ENCODE measurements around the gene RPS25. TPM values are rescaled to one million over a fixed set of nuclear protein-coding genes. Genes with fewer than 3 reads are reported as not detected.

RPS25 gene
- total RNA-seq, 1 donor from 2014 or later = 673 TPM

DNA sequence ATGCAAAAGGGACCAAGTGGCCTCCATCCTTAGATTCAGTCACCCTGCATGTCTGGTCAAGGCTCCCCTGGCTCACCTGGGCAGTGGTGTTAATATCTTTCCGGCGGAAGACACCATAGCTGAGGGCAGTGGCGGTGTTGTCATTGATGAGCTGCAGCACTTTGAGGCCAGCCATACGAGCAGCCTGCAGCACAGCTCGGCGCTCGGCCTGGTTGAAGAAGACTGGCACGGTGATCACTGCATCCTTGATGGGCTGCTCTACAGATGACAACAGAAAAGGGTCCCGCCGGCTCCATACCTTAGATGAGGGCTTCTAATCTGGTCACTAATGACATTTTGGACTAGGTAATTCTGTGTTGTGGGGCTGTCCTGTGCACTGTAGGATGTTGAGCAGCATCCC, 36.3 kb upstream of the RPS25 start:
- no peak for DNase-seq
- H3K4me3 Mint-ChIP-seq (ENCODE audit: unreplicated experiment) = no peak overlapping the region
- peaks cover 4% of the 10 kb centered on the region for H3K36me3 Mint-ChIP-seq (ENCODE audit: unreplicated experiment)
- H3K9me3 Mint-ChIP-seq (ENCODE audit: unreplicated experiment) = peaks cover 8% of the 10 kb centered on the region
- peaks cover 8% of the 10 kb centered on the region for H3K27me3 Mint-ChIP-seq (ENCODE audit: unreplicated experiment)
- TF ChIP-seq, protein P1, sequence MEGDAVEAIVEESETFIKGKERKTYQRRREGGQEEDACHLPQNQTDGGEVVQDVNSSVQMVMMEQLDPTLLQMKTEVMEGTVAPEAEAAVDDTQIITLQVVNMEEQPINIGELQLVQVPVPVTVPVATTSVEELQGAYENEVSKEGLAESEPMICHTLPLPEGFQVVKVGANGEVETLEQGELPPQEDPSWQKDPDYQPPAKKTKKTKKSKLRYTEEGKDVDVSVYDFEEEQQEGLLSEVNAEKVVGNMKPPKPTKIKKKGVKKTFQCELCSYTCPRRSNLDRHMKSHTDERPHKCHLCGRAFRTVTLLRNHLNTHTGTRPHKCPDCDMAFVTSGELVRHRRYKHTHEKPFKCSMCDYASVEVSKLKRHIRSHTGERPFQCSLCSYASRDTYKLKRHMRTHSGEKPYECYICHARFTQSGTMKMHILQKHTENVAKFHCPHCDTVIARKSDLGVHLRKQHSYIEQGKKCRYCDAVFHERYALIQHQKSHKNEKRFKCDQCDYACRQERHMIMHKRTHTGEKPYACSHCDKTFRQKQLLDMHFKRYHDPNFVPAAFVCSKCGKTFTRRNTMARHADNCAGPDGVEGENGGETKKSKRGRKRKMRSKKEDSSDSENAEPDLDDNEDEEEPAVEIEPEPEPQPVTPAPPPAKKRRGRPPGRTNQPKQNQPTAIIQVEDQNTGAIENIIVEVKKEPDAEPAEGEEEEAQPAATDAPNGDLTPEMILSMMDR (IDR thresholded peaks at IDR 0.05; ENCODE audit: partially characterized antibody, unreplicated experiment) = no peak
- H3K27ac Mint-ChIP-seq (ENCODE audit: unreplicated experiment) = no peak overlapping the region
- H3K4me1 Mint-ChIP-seq (ENCODE audit: low read depth, unreplicated experiment) = peaks cover 10% of the 10 kb centered on the region

- no peak for DNase-seq
- H3K4me1 Mint-ChIP-seq (ENCODE audit: low read depth, unreplicated experiment) = peaks cover 7% of the 10 kb centered on the region
- no peak overlapping the region for H3K27ac Mint-ChIP-seq (ENCODE audit: unreplicated experiment)
- peaks cover 4% of the 10 kb centered on the region for H3K36me3 Mint-ChIP-seq (ENCODE audit: unreplicated experiment)
- H3K9me3 Mint-ChIP-seq (ENCODE audit: unreplicated experiment) = peaks cover 9% of the 10 kb centered on the region
- H3K4me3 Mint-ChIP-seq (ENCODE audit: unreplicated experiment) = no peak overlapping the region
- TF ChIP-seq, protein P1 (IDR thresholded peaks at IDR 0.05; ENCODE audit: partially characterized antibody, unreplicated experiment) = no peak
- peaks cover 3% of the 10 kb centered on the region for H3K27me3 Mint-ChIP-seq (ENCODE audit: unreplicated experiment)
Measured at GRCh38 chr11:119052163-119052814, 34.1 kb upstream of the RPS25 start.

DNA sequence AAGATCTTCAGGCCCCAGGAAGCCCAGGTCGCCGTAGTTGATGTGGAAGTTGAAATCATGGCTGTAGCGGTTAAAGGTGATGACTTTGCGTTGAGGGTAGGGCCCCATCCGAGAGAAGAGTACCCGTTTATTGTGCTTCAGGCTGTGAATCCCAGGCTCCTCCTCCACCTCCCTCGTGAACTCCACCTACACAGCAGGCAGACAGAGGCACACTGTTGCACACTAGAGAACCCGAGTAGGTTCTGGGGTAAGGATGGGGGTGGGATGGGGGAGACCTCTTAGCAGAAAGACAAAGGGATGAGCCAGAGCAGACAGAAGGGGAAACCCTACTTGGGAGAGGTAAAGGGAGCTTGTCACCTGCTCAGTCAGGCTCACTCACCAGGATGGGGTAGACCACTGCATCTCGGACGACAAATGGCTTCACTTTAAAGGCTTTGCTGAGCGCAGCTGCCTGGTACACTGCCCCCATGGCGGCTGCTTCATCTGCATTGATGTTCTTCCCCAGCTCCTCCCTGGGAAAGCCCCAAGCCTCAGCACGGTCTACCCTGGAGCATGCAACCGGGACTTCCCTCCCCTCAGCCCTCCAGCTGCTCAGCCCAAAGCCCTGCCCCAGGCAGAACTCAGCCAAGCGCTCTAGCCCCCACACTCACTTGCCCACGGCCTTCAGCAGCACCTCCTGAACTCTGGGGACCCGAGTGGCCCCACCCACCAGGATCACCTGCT, 33.5 kb upstream of the RPS25 start:
- peaks cover 3% of the 10 kb centered on the region for H3K27me3 Mint-ChIP-seq (ENCODE audit: unreplicated experiment)
- peaks cover 7% of the 10 kb centered on the region for H3K4me1 Mint-ChIP-seq (ENCODE audit: low read depth, unreplicated experiment)
- H3K4me3 Mint-ChIP-seq (ENCODE audit: unreplicated experiment) = no peak overlapping the region
- H3K36me3 Mint-ChIP-seq (ENCODE audit: unreplicated experiment) = peaks cover 4% of the 10 kb centered on the region
- no peak overlapping the region for H3K27ac Mint-ChIP-seq (ENCODE audit: unreplicated experiment)
- TF ChIP-seq, protein P1 (IDR thresholded peaks at IDR 0.05; ENCODE audit: partially characterized antibody, unreplicated experiment) = no peak
- no peak for DNase-seq
- peaks cover 11% of the 10 kb centered on the region for H3K9me3 Mint-ChIP-seq (ENCODE audit: unreplicated experiment)

DNA sequence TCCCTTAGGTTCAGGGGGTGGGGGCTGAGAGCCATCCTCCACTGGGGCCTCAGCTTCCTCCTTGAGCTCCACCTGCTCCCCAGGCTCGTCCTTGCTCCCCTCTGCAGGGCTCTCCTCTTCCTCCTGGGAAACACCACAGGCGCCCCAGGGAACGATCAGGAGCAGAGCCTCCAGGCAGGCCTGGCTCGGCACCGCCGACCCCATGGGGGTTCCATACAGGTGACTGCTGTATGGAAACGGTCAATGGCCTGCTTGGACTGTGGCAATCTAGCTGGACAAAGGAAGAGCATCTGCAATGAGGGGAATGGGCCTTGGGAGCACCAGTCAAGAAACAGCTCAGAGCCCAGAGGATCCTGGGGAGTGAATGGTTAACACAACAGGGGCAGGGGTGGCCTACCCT, 30.9 kb upstream of the RPS25 start:
- Mint-ChIP-seq H3K4me1 (ENCODE audit: low read depth, unreplicated experiment) (no peaks in the 10 kb centered on the region), H3K27ac (ENCODE audit: unreplicated experiment) (no peak overlapping the region), H3K4me3 (ENCODE audit: unreplicated experiment) (no peak overlapping the region), H3K27me3 (ENCODE audit: unreplicated experiment) (no peaks in the 10 kb centered on the region), H3K9me3 (ENCODE audit: unreplicated experiment) (peaks cover 6% of the 10 kb centered on the region), H3K36me3 (ENCODE audit: unreplicated experiment) (peaks cover 4% of the 10 kb centered on the region)
- DNase-seq = no peak
- TF ChIP-seq, protein P1 (IDR thresholded peaks at IDR 0.05; ENCODE audit: partially characterized antibody, unreplicated experiment) = no peak

DNA sequence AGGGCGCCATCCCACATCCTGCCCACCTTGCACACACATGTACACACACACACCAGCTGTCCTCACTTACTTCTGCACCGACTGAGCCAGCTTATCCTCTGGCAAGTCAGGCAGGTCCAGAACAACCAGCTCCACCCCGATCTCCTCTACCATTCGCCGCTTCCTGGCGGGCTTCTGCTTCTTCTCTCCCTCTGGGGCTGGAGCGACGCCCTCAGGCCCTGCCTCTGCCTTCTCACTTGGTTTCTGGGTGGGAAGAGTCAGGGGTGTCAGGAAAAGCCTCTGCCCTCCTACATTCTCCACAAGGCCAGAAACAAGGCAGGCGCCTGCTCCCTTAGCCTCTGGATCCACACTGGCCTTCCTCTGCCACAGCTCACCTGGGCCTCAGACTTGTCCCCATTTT, 30.5 kb upstream of the RPS25 start:
- peaks cover 6% of the 10 kb centered on the region for H3K9me3 Mint-ChIP-seq (ENCODE audit: unreplicated experiment)
- H3K4me3 Mint-ChIP-seq (ENCODE audit: unreplicated experiment) = no peak overlapping the region
- H3K4me1 Mint-ChIP-seq (ENCODE audit: low read depth, unreplicated experiment) = no peaks in the 10 kb centered on the region
- peaks cover 4% of the 10 kb centered on the region for H3K36me3 Mint-ChIP-seq (ENCODE audit: unreplicated experiment)
- no peak for DNase-seq
- TF ChIP-seq, protein P1 (IDR thresholded peaks at IDR 0.05; ENCODE audit: partially characterized antibody, unreplicated experiment) = no peak
- H3K27me3 Mint-ChIP-seq (ENCODE audit: unreplicated experiment) = no peaks in the 10 kb centered on the region
- H3K27ac Mint-ChIP-seq (ENCODE audit: unreplicated experiment) = no peak overlapping the region

Data from glutamatergic neuron (in vitro differentiated cells).